ENCODE data around the gene PDE8A. TPM values are rescaled to one million over a fixed set of nuclear protein-coding genes. Genes with fewer than 3 reads are reported as not detected.

The PDE8A gene
- total RNA-seq, 3 donors from 2014 or later, result 45.1 to 60.5 (median 58.3) TPM

- Histone ChIP-seq H3K4me3 (no peak overlapping the region), H3K27ac (no peak overlapping the region), H3K4me1 (peaks cover 6 to 7% of the 10 kb centered on the region in 2 donors), H3K36me3 (no peaks in the 10 kb centered on the region), H3K9me3 (no peaks in the 10 kb centered on the region), H3K27me3 (no peaks in the 10 kb centered on the region)
- intact Hi-C loops (cut with DNase I; ENCODE audit: low total_unique reads), result no loop called here
- DNase-seq (ENCODE audit: low spot score in 2 of 2), result no peak
- TF ChIP-seq POLR2A (IDR thresholded peaks at IDR 0.05) (no peak), CTCF (IDR thresholded peaks at IDR 0.05) (no peak), POLR2AphosphoS5 (IDR thresholded peaks at IDR 0.05) (no peak)
Measured at GRCh38 chr15:85027421-85027820, 45.8 kb downstream of the PDE8A start.

- Histone ChIP-seq H3K4me1 (peaks cover 6 to 7% of the 10 kb centered on the region in 2 donors), H3K27ac (no peak overlapping the region)
Measured at GRCh38 chr15:85028416-85028815, 46.8 kb downstream of the PDE8A start.

GRCh38 chr15:85029221-85029620, 47.6 kb downstream of the PDE8A start:
- TF ChIP-seq CTCF (IDR thresholded peaks at IDR 0.05), result no peak
- no peak for TF ChIP-seq POLR2A (IDR thresholded peaks at IDR 0.05)
- TF ChIP-seq POLR2AphosphoS5 (IDR thresholded peaks at IDR 0.05), result no peak
- DNase-seq (ENCODE audit: low spot score in 2 of 2), result no peak
- intact Hi-C loops (cut with DNase I; ENCODE audit: low total_unique reads), result no loop called here
- Histone ChIP-seq H3K27ac (no peak overlapping the region), H3K36me3 (no peaks in the 10 kb centered on the region), H3K4me1 (peaks cover 6 to 7% of the 10 kb centered on the region in 2 donors), H3K9me3 (no peaks in the 10 kb centered on the region), H3K4me3 (no peak overlapping the region), H3K27me3 (no peaks in the 10 kb centered on the region)

More at GRCh38 chr15:85028416-85028815, 46.8 kb downstream of the PDE8A start:
- H3K9me3 ChIP-seq, result no peaks in the 10 kb centered on the region
- no peak overlapping the region for H3K4me3 ChIP-seq
- intact Hi-C loops (cut with DNase I; ENCODE audit: low total_unique reads), result no loop called here
- DNase-seq (ENCODE audit: low spot score in 2 of 2), result no peak
- TF ChIP-seq POLR2AphosphoS5 (IDR thresholded peaks at IDR 0.05), result no peak
- TF ChIP-seq CTCF (IDR thresholded peaks at IDR 0.05), result no peak
- no peak for TF ChIP-seq POLR2A (IDR thresholded peaks at IDR 0.05)
- H3K27me3 ChIP-seq, result no peaks in the 10 kb centered on the region
- no peaks in the 10 kb centered on the region for H3K36me3 ChIP-seq

GRCh38 chr15:85030301-85030929, 48.8 kb downstream of the PDE8A start:
- intact Hi-C loops (cut with DNase I; ENCODE audit: low total_unique reads), result loop anchor here (10.0 kb wide), 1 partner anchor 66 kb away; no protein-coding TSS in a partner anchor
- Histone ChIP-seq H3K9me3 (no peaks in the 10 kb centered on the region), H3K4me3 (no peak overlapping the region), H3K36me3 (no peaks in the 10 kb centered on the region), H3K4me1 (peaks cover 0 to under 1% of the 10 kb centered on the region in 2 donors), H3K27me3 (no peaks in the 10 kb centered on the region), H3K27ac (no peak overlapping the region)
- DNase-seq (ENCODE audit: low spot score in 2 of 2), result no peak
- no peak for TF ChIP-seq POLR2AphosphoS5 (IDR thresholded peaks at IDR 0.05)

GRCh38 chr15:85031086-85031943, 49.7 kb downstream of the PDE8A start:
- Histone ChIP-seq H3K4me3 (no peak overlapping the region), H3K9me3 (no peaks in the 10 kb centered on the region), H3K36me3 (no peaks in the 10 kb centered on the region), H3K4me1 (no peaks in the 10 kb centered on the region), H3K27ac (no peak overlapping the region), H3K27me3 (no peaks in the 10 kb centered on the region)
- no peak for DNase-seq (ENCODE audit: low spot score in 2 of 2)
- intact Hi-C loops (cut with DNase I; ENCODE audit: low total_unique reads), result loop anchor here (10.0 kb wide), 1 partner anchor 67 kb away; no protein-coding TSS in a partner anchor
- TF ChIP-seq POLR2AphosphoS5 (IDR thresholded peaks at IDR 0.05) (no peak), CTCF (IDR thresholded peaks at IDR 0.05) (no peak), POLR2A (IDR thresholded peaks at IDR 0.05) (no peak)

Data from breast epithelium (tissue), 4 donors.